Large intestine (tissue), 3 donors: ENCODE results near the gene SLC19A1. TPM values are rescaled to one million over a fixed set of nuclear protein-coding genes. Genes with fewer than 3 reads are reported as not detected.

Experiments used
- DNase-seq, 2 donors: peaks; one replicate each; pipeline versions ENCODE4 v3.0.0 to v3.0.0-alpha.2; 2013
- H3K27ac ChIP-seq: one replicate; pipeline ENCODE4 v1.5.1; 2013; ENCODE audit warnings: low read length
- H3K27me3 ChIP-seq: 2 replicates; pipeline ENCODE4 v1.6.1; 2013; ENCODE audit warnings: low read length; ENCODE audit not compliant: control insufficient read depth, insufficient read depth
- H3K36me3 ChIP-seq: 2 replicates; pipeline ENCODE4 v1.6.1; 2013; ENCODE audit warnings: low read length; ENCODE audit not compliant: control insufficient read depth, insufficient read depth
- H3K4me1 ChIP-seq: one replicate; pipeline ENCODE4 v1.6.1; 2013; ENCODE audit warnings: low read length; ENCODE audit not compliant: control insufficient read depth, insufficient read depth
- H3K4me3 ChIP-seq: one replicate; pipeline ENCODE4 v1.5.1; 2013; ENCODE audit warnings: low read length
- H3K9me3 ChIP-seq: one replicate; pipeline ENCODE4 v1.6.1; 2013; ENCODE audit warnings: mild to moderate bottlenecking, low read depth, low read length, moderate library complexity; ENCODE audit not compliant: control insufficient read depth
- WGBS: methylation state at CpG from one replicate; pipeline ENCODE4 v1.1.5; 2013; ENCODE audit warnings: low lambda C conversion rate; ENCODE audit not compliant: insufficient coverage; 5-methylcytosine and 5-hydroxymethylcytosine counted together
- polyA plus RNA-seq: library from polyadenylated mRNA; unstranded; fragments of 120-200 nt; gene quantifications from one replicate; pipeline ENCODE4 v1.2.1, GENCODE V29; 2013

SLC19A1 gene
- polyA plus RNA-seq, 1 donor, result 22.1 TPM

DNA sequence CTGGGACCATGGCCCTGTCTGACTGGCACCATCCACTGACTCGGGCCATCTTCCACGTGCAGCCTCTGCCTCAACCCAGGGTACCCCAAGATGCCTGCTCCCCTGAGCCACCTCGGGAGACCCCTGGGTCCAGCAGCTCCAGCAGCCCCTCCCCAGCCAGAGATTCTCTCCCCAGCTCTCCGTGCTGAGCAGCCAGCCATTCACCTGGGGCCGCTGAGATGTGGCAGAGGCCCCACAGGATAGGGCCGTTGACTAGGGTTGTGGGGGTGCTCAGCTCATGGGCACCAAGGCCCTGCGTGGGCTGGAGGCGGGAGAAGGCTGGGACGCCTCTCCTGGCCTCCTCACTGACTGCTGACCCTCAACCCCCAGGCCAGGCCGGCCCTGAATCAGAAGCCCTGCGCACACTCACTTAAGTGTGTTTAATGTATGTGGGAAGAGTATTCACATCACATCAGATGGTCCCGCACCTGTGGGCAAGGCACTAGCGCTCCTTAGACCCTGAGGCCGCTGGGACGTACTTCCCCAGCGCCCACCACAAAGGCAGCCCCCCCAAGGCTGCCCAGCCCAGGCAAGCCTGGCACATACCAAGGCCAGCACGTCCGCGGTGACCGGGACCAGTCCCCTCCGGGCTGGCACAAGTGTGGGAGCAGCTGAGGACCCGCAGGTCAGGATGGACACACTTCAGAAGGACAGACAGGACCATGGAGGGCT, 27.8 kb downstream of the SLC19A1 start:
- DNase-seq, result no peak
- Histone ChIP-seq H3K36me3 (peaks cover 35% of the 10 kb centered on the region), H3K4me1 (no peaks in the 10 kb centered on the region), H3K4me3 (no peak overlapping the region), H3K27me3 (no peaks in the 10 kb centered on the region), H3K9me3 (peaks cover 10% of the 10 kb centered on the region), H3K27ac (no peak overlapping the region)
- WGBS, result no CpG with 5 or more reads among the region's 22 CpGs

DNA sequence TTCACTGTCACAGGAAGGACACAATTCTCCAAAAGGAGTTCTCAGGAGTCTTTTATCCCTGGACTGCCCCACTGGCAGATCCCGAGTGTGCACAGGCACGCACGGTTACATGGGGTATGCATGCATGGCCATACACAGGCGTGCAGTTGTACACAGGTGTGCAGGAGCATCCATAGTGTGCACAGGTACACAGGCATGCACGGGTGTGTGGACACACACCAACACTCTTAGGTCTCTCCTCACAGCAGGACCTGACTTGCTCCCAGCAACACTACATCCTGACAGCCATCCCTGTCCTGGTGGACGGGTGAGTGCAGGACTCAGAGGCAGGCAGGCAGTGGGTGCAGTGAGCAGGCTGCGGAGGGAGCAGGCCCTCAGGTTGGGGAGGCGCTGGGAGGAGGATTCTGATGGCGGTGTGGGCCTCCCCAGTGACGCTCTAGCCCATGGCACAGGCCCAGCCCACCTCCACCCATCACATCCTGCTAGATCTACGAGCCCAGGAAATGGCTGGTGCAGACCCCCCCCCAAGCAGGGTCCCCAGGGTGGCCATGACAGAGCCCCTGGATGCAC, 28.4 kb downstream of the SLC19A1 start:
- H3K27ac ChIP-seq, result no peak overlapping the region
- H3K27me3 ChIP-seq, result no peaks in the 10 kb centered on the region
- H3K9me3 ChIP-seq, result peaks cover 3% of the 10 kb centered on the region
- no CpG with 5 or more reads among the region's 11 CpGs for WGBS
- no peak overlapping the region for H3K4me3 ChIP-seq
- H3K4me1 ChIP-seq, result no peaks in the 10 kb centered on the region
- peaks cover 35% of the 10 kb centered on the region for H3K36me3 ChIP-seq
- no peak for DNase-seq

- Histone ChIP-seq H3K27ac (no peak overlapping the region), H3K4me1 (no peaks in the 10 kb centered on the region), H3K27me3 (no peaks in the 10 kb centered on the region), H3K36me3 (peaks cover 35% of the 10 kb centered on the region), H3K4me3 (no peak overlapping the region), H3K9me3 (no peaks in the 10 kb centered on the region)
- no peak for DNase-seq
- WGBS, result no CpG with 5 or more reads among the region's 19 CpGs
These were observed 29.1 kb downstream of the SLC19A1 start for GRCh38 chr21:45513003-45513717.

DNA sequence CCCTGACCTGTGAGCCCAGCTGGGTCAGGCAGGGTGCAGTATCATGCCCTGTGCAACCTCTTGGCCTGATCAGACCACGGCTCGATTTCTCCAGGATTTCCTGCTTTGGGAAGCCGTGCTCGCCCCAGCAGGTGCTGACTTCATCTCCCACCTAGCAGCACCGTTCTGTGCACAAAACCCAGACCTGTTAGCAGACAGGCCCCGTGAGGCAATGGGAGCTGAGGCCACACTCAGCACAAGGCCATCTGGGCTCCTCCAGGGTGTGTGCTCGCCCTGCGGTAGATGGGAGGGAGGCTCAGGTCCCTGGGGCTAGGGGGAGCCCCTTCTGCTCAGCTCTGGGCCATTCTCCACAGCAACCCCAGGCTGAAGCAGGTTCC, 29.6 kb downstream of the SLC19A1 start:
- H3K36me3 ChIP-seq, result peaks cover 35% of the 10 kb centered on the region
- no peak overlapping the region for H3K27ac ChIP-seq
- no CpG with 5 or more reads among the region's 8 CpGs for WGBS
- H3K4me3 ChIP-seq, result no peak overlapping the region
- no peak for DNase-seq
- H3K9me3 ChIP-seq, result no peaks in the 10 kb centered on the region
- H3K4me1 ChIP-seq, result no peaks in the 10 kb centered on the region
- H3K27me3 ChIP-seq, result no peaks in the 10 kb centered on the region

GRCh38 chr21:45511661-45512431, 30.4 kb downstream of the SLC19A1 start:
- no CpG with 5 or more reads among the region's 35 CpGs for WGBS
- no peaks in the 10 kb centered on the region for H3K4me1 ChIP-seq
- H3K36me3 ChIP-seq, result peaks cover 34% of the 10 kb centered on the region
- DNase-seq, result no peak
- H3K27me3 ChIP-seq, result no peaks in the 10 kb centered on the region
- H3K27ac ChIP-seq, result no peak overlapping the region
- no peaks in the 10 kb centered on the region for H3K9me3 ChIP-seq
- H3K4me3 ChIP-seq, result no peak overlapping the region

- H3K4me3 ChIP-seq, result no peak overlapping the region
- H3K4me1 ChIP-seq, result no peaks in the 10 kb centered on the region
- H3K27ac ChIP-seq, result no peak overlapping the region
- H3K9me3 ChIP-seq, result no peaks in the 10 kb centered on the region
- H3K36me3 ChIP-seq, result peaks cover 25% of the 10 kb centered on the region
- DNase-seq, result no peak
- no CpG with 5 or more reads among the region's 12 CpGs for WGBS
- no peaks in the 10 kb centered on the region for H3K27me3 ChIP-seq
These were observed 31.2 kb downstream of the SLC19A1 start for GRCh38 chr21:45511007-45511406.

DNA sequence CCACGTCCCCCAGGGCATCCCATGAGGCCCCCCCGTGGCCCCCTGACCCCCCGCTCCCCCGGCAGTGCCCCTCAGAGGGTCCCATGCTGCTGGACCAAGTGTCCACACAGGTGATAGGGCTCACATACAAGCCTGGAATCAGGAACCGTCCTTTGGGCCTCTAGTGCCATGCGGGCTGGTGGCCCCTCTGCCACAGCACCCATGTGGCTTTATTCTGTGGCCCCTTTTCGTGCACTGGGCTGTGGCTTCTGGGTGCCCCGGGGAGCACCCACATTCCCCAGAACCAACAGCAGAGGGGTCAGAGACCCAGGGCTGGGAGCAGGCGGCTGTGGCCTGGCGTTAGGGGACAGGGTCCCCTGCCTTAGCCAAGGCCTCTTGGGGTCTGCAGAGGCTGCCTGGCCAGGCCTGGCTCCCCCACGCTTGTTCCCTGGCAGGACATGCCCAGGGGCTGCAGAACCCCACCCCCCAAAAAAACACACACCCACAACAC, 31.7 kb downstream of the SLC19A1 start:
- Histone ChIP-seq H3K27ac (no peak overlapping the region), H3K27me3 (no peaks in the 10 kb centered on the region), H3K4me1 (no peaks in the 10 kb centered on the region), H3K36me3 (peaks cover 22% of the 10 kb centered on the region), H3K4me3 (no peak overlapping the region), H3K9me3 (no peaks in the 10 kb centered on the region)
- DNase-seq, result no peak
- no CpG with 5 or more reads among the region's 11 CpGs for WGBS

- H3K27ac ChIP-seq, result no peak overlapping the region
- H3K4me1 ChIP-seq, result no peaks in the 10 kb centered on the region
These were observed 32.4 kb downstream of the SLC19A1 start for GRCh38 chr21:45509566-45510465.

GRCh38 chr21:45508607-45509565, 33.4 kb downstream of the SLC19A1 start:
- Histone ChIP-seq H3K4me3 (no peak overlapping the region), H3K27ac (no peak overlapping the region), H3K36me3 (peaks cover 16% of the 10 kb centered on the region), H3K4me1 (no peaks in the 10 kb centered on the region), H3K27me3 (no peaks in the 10 kb centered on the region), H3K9me3 (no peaks in the 10 kb centered on the region)
- DNase-seq, result no peak
- no CpG with 5 or more reads among the region's 42 CpGs for WGBS

More at GRCh38 chr21:45509566-45510465, 32.4 kb downstream of the SLC19A1 start:
- WGBS, result no CpG with 5 or more reads among the region's 61 CpGs
- Histone ChIP-seq H3K36me3 (peaks cover 16% of the 10 kb centered on the region), H3K9me3 (no peaks in the 10 kb centered on the region), H3K4me3 (no peak overlapping the region), H3K27me3 (no peaks in the 10 kb centered on the region)
- DNase-seq, result no peak
